ENCODE measurements around the gene TNIK. TPM values are rescaled to one million over a fixed set of nuclear protein-coding genes. Genes with fewer than 3 reads are reported as not detected.

TNIK gene
- total RNA-seq, 2 donors from 2014 or later, result 5.6 to 47.1 TPM

DNA sequence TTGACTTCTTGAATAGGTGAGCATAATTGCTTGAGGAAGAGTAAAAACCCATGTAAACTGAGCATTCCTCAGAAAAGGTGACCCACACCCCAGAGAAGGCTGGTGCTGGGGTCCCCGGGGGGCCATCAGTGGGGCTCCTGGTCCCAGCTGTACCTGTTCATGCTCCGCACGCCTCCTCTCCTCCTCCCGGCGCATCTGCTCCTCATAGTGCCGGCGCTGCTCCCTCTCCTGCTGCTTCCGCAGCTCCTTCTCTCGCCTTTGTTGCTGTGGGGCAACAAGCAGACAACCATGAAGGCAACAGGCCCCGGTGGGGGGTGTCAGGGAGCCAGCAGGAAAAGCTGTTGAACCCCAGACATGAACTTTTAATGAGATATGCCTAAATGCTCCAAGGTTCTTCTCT is 320.0 kb downstream of the TNIK start:
- Histone ChIP-seq H3K36me3 (no peaks in the 10 kb centered on the region), H3K27me3 (replicated peaks; ENCODE audit: insufficient read depth) (no peaks in the 10 kb centered on the region), H3K27ac (no peak overlapping the region), H3K4me1 (replicated peaks) (no peaks in the 10 kb centered on the region), H3K9me3 (no peaks in the 10 kb centered on the region), H3K4me3 (no peak overlapping the region)
- TF ChIP-seq CTCF (IDR thresholded peaks at IDR 0.05) (no peak), POLR2AphosphoS5 (IDR thresholded peaks at IDR 0.05) (no peak), POLR2A (IDR thresholded peaks at IDR 0.05) (no peak)
- 91% methylated on average over 10 of the region's 10 CpGs for WGBS
- intact Hi-C loops (cut with DNase I), result no loop called here
- no peak for DNase-seq (ENCODE audit: low spot score)

DNA sequence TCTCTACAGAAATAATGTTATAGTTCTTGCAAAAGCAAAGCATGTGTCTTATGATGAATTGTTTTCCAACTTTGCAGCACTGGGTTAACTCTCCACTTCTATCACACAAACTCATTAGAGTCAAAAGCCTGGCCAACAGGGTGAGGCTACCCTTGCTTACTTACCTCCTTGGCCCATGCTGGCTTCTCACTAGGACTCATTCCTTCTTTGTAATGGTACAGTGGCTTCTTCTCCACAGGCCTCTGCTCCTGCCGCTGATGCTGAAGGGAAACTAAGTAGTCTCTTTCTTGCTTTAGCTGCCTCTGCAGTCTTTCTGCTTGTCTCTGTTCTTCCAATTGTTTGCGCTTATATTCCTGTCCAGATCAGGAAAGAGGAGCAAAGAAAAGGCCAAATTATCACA is 322.2 kb downstream of the TNIK start:
- H3K4me3 ChIP-seq, result no peak overlapping the region
- WGBS, result 98% methylated on average over 2 of the region's 2 CpGs
- no peaks in the 10 kb centered on the region for H3K4me1 ChIP-seq (replicated peaks)
- no peak for DNase-seq (ENCODE audit: low spot score)
- no peaks in the 10 kb centered on the region for H3K27me3 ChIP-seq (replicated peaks; ENCODE audit: insufficient read depth)
- TF ChIP-seq CTCF (IDR thresholded peaks at IDR 0.05) (no peak), POLR2AphosphoS5 (IDR thresholded peaks at IDR 0.05) (no peak), POLR2A (IDR thresholded peaks at IDR 0.05) (no peak)
- no peaks in the 10 kb centered on the region for H3K36me3 ChIP-seq
- intact Hi-C loops (cut with DNase I), result no loop called here
- H3K9me3 ChIP-seq, result no peaks in the 10 kb centered on the region
- H3K27ac ChIP-seq, result no peak overlapping the region

DNA sequence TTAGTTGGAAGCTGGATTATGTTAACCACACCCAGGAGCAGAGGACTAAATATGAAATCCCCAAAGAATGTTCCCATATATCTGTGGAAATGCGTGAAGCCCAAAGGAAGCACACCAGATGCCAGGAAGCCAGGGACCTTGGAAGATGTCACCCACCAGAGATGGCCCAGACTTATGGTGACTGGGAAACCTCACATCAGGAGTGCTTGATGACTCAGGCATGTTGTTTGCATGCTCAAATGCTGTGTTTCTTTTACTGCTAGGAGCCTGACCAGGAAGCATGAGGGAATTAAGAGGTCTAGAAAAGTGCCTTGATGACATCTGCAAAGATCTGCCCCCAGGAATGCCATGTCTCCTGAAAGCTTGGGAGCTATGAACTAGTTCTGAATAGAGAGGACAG is 324.7 kb downstream of the TNIK start:
- no peaks in the 10 kb centered on the region for H3K4me1 ChIP-seq (replicated peaks)
- no peak overlapping the region for H3K4me3 ChIP-seq
- no peak for DNase-seq (ENCODE audit: low spot score)
- no peaks in the 10 kb centered on the region for H3K9me3 ChIP-seq
- intact Hi-C loops (cut with DNase I), result no loop called here
- TF ChIP-seq POLR2AphosphoS5 (IDR thresholded peaks at IDR 0.05) (no peak), POLR2A (IDR thresholded peaks at IDR 0.05) (no peak), CTCF (IDR thresholded peaks at IDR 0.05) (no peak)
- WGBS, result 96% methylated on average over 1 of the region's 1 CpG
- no peaks in the 10 kb centered on the region for H3K27me3 ChIP-seq (replicated peaks; ENCODE audit: insufficient read depth)
- H3K36me3 ChIP-seq, result no peaks in the 10 kb centered on the region
- H3K27ac ChIP-seq, result no peak overlapping the region

GRCh38 chr3:171133796-171134569 is 326.2 kb downstream of the TNIK start:
- intact Hi-C loops (cut with DNase I), result no loop called here
- Histone ChIP-seq H3K9me3 (no peaks in the 10 kb centered on the region), H3K4me1 (replicated peaks) (no peaks in the 10 kb centered on the region), H3K36me3 (no peaks in the 10 kb centered on the region), H3K4me3 (no peak overlapping the region), H3K27ac (no peak overlapping the region), H3K27me3 (replicated peaks; ENCODE audit: insufficient read depth) (no peaks in the 10 kb centered on the region)
- no peak for DNase-seq (ENCODE audit: low spot score)
- TF ChIP-seq CTCF (IDR thresholded peaks at IDR 0.05) (no peak), POLR2AphosphoS5 (IDR thresholded peaks at IDR 0.05) (no peak), POLR2A (IDR thresholded peaks at IDR 0.05) (no peak)
- 72% methylated on average over 5 of the region's 5 CpGs for WGBS

- no peaks in the 10 kb centered on the region for H3K27me3 ChIP-seq (replicated peaks; ENCODE audit: insufficient read depth)
- H3K36me3 ChIP-seq, result no peaks in the 10 kb centered on the region
- H3K27ac ChIP-seq, result no peak overlapping the region
- no peaks in the 10 kb centered on the region for H3K4me1 ChIP-seq (replicated peaks)
- WGBS, result 93% methylated on average over 5 of the region's 5 CpGs
- H3K9me3 ChIP-seq, result no peaks in the 10 kb centered on the region
- intact Hi-C loops (cut with DNase I), result no loop called here
- no peak overlapping the region for H3K4me3 ChIP-seq
- TF ChIP-seq POLR2AphosphoS5 (IDR thresholded peaks at IDR 0.05) (no peak), POLR2A (IDR thresholded peaks at IDR 0.05) (no peak), CTCF (IDR thresholded peaks at IDR 0.05) (no peak)
- no peak for DNase-seq (ENCODE audit: low spot score)
These were observed 326.9 kb downstream of the TNIK start for GRCh38 chr3:171133337-171133736.

All from prostate gland (tissue), 2 donors.